MG63 (cell line): ENCODE results near the gene NCOA7. TPM values are rescaled to one million over a fixed set of nuclear protein-coding genes. Genes with fewer than 3 reads are reported as not detected.
A peak's percentile ranks its signal among the peaks of the same experiment; 100 is the strongest.

ENCODE experiments used
- DNase-seq: peaks from one replicate; pipeline ENCODE4 v3.0.0-alpha.2; 2020
- H3K27me3 ChIP-seq: fragments of 250-450 bp; sonication (Bioruptor Pico); 2 replicates; pipeline ENCODE4 v1.5.1; 2020; ENCODE audit warnings: mild to moderate bottlenecking, moderate library complexity
- H3K36me3 ChIP-seq: fragments of 250-450 bp; sonication (Bioruptor Pico); 2 replicates; pipeline ENCODE4 v1.5.1; 2020; ENCODE audit warnings: mild to moderate bottlenecking, moderate library complexity
- H3K4me3 ChIP-seq: fragments of 250-450 bp; sonication (Bioruptor Pico); 2 replicates; pipeline ENCODE4 v1.5.1; 2020; ENCODE audit warnings: mild to moderate bottlenecking, moderate library complexity
- H3K9me3 ChIP-seq: fragments of 250-450 bp; sonication (Bioruptor Pico); 2 replicates; pipeline ENCODE4 v1.5.1; 2020; ENCODE audit warnings: mild to moderate bottlenecking, moderate library complexity
- total RNA-seq: library from RNA; depleted of rRNA; stranded (reverse); fragments of >200 nt; shearing (Covaris generic); gene quantifications from 2 replicates; pipeline ENCODE4 v1.2.3, GENCODE V29; 2014; ENCODE audit warnings: low replicate concordance

The NCOA7 gene
- total RNA-seq, 1 experiment from 2014 or later: 6.7 TPM

DNA sequence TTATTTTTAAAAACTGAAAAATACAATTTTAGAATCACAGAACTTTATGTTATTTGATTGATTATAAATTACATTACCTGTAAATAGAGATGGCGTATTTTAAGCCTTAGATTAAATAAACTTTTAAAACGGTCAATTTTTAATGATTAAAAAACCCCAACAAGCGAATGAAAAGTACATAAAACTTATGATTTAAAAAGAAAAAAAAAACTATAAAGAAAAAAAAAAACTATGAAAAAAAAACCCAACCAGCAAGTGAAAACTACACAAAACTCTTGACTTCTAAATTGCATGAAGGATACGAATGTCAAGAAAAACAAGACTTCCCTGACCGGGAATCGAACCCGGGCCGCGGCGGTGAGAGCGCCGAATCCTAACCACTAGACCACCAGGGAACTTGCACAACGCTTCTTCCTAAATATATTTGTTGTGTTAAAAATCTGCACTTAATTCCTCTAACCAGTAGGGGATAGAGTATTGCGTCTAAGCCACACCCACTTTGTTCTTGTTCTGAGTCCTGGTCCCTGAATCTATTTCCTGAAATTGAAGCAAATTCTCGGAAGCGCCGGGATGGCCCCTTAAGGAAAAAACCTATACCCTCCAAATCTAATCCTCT, 10.7 kb upstream of the NCOA7 start:
- Histone ChIP-seq H3K4me3 (peak overlapping the region; percentile 67), H3K36me3 (no peaks in the 10 kb centered on the region), H3K27me3 (no peaks in the 10 kb centered on the region), H3K9me3 (no peaks in the 10 kb centered on the region)
- DNase-seq: peak; percentile 57

GRCh38 chr6:125780540-125781313, 10.0 kb upstream of the NCOA7 start:
- peak; percentile 50 for DNase-seq
- peak overlapping the region; percentile 67 for H3K4me3 ChIP-seq
- H3K36me3 ChIP-seq: no peaks in the 10 kb centered on the region
- no peaks in the 10 kb centered on the region for H3K27me3 ChIP-seq
- no peaks in the 10 kb centered on the region for H3K9me3 ChIP-seq

DNA sequence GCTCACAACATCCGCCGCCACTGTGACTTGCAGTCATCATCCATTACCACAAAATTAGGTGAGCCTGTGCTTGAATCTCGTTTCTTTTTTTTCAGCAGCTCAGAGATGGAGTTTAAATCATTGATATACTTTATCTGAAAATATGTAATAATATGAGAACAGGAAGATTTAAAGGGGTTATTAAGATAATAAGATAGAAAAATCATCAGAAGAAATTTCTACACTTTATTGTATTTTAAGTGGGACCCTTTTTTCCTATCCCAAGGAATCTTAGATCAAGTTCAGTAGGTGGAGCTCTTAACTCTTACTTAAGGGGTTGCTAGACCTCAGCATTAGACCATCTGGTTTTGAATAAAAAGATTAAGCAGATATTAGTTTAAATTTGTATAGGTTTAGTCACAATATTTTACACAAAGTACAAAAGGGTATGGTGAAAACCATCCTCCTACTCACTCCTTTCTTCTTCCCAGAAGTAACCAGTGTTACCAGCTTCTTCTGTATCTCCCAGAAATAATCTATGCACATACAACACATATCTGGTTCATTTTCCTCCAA, 9.4 kb upstream of the NCOA7 start:
- no peaks in the 10 kb centered on the region for H3K36me3 ChIP-seq
- no peaks in the 10 kb centered on the region for H3K9me3 ChIP-seq
- peak; percentile 24 for DNase-seq
- no peaks in the 10 kb centered on the region for H3K27me3 ChIP-seq
- peak overlapping the region; percentile 67 for H3K4me3 ChIP-seq

DNA sequence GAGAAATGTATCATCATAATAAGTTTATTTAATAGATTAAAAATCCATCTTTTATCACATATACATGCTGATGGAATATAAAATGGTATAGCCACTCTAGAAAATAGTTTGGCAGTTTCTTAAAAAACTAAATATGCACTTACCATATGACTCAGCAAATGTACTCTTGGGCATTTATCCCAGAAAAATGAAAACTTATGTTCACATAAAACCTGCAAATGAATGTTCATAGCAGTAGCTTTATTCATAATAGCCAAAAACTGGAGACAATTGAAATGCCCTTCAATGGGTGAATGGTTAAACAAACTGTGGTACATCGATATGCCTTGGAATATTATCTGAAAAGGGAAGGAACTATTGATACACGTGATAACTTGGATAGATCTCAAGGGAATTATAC, 6.4 kb upstream of the NCOA7 start:
- no peaks in the 10 kb centered on the region for H3K36me3 ChIP-seq
- DNase-seq: no peak
- no peaks in the 10 kb centered on the region for H3K9me3 ChIP-seq
- H3K4me3 ChIP-seq: no peak overlapping the region
- H3K27me3 ChIP-seq: no peaks in the 10 kb centered on the region

DNA sequence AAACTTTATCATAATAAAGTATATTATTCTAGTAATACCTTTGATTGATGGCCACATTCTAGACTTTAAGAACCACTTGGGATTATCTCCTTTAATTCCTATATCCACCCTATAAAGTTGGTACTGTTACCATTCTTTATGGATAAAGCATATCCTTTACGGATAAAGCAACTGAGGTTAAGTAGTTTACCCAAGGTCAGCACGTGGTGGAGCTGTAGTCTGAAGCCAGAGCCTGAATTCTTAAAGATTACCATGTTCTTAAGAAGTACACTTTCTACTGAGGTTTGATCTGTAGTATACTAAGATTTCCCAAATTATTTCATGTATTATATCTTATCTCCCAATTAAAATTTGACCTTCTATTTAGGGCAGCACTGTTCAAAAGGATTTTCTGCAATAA, 3.0 kb upstream of the NCOA7 start:
- H3K27me3 ChIP-seq: no peaks in the 10 kb centered on the region
- DNase-seq: no peak
- H3K9me3 ChIP-seq: no peaks in the 10 kb centered on the region
- H3K36me3 ChIP-seq: no peaks in the 10 kb centered on the region
- H3K4me3 ChIP-seq: no peak overlapping the region

GRCh38 chr6:125789167-125789566, 1.6 kb upstream of the NCOA7 start:
- Histone ChIP-seq H3K27me3 (no peaks in the 10 kb centered on the region), H3K36me3 (no peaks in the 10 kb centered on the region), H3K4me3 (no peak overlapping the region), H3K9me3 (no peaks in the 10 kb centered on the region)
- DNase-seq: no peak

GRCh38 chr6:125789576-125790357, 993 bp upstream of the NCOA7 start:
- Histone ChIP-seq H3K9me3 (no peaks in the 10 kb centered on the region), H3K4me3 (peak overlapping the region; percentile 79), H3K27me3 (no peaks in the 10 kb centered on the region), H3K36me3 (no peaks in the 10 kb centered on the region)
- peak; percentile 22 for DNase-seq

- peak; percentile 47 for DNase-seq
- H3K36me3 ChIP-seq: no peaks in the 10 kb centered on the region
- H3K27me3 ChIP-seq: no peaks in the 10 kb centered on the region
- H3K4me3 ChIP-seq: peak overlapping the region; percentile 79
- no peaks in the 10 kb centered on the region for H3K9me3 ChIP-seq
Observed at GRCh38 chr6:125791151-125791819, 525 bp downstream of the NCOA7 start.

- no peak for DNase-seq
- Histone ChIP-seq H3K4me3 (peak overlapping the region; percentile 79), H3K27me3 (no peaks in the 10 kb centered on the region), H3K36me3 (no peaks in the 10 kb centered on the region), H3K9me3 (no peaks in the 10 kb centered on the region)
Observed at GRCh38 chr6:125791820-125792165, 1.0 kb downstream of the NCOA7 start.

DNA sequence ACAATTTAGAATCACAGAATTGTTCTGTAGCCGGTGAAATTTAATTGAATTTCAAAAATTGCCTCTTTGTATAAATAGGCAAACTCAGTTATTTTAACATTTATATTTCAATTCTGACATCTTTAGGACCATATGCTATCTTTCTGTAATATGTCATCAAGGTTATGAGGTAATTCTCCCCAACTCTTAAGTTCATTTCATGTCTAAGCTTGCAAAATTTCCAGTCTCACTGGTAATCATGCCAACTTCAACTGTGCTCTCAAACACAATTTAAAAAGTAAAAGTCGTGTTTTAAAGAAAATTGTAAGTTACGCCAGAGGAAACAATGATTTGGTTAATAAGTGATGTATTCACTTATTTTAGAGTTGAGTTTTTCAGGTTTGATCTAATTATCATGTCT, 1.4 kb downstream of the NCOA7 start:
- no peaks in the 10 kb centered on the region for H3K27me3 ChIP-seq
- no peak for DNase-seq
- H3K9me3 ChIP-seq: no peaks in the 10 kb centered on the region
- H3K4me3 ChIP-seq: no peak overlapping the region
- H3K36me3 ChIP-seq: no peaks in the 10 kb centered on the region

- no peaks in the 10 kb centered on the region for H3K27me3 ChIP-seq
- H3K36me3 ChIP-seq: no peaks in the 10 kb centered on the region
- no peak for DNase-seq
- no peak overlapping the region for H3K4me3 ChIP-seq
- H3K9me3 ChIP-seq: no peaks in the 10 kb centered on the region
Observed at GRCh38 chr6:125792680-125793079, 1.9 kb downstream of the NCOA7 start.

- Histone ChIP-seq H3K27me3 (no peaks in the 10 kb centered on the region), H3K36me3 (no peaks in the 10 kb centered on the region), H3K4me3 (no peak overlapping the region), H3K9me3 (no peaks in the 10 kb centered on the region)
- no peak for DNase-seq
Observed at GRCh38 chr6:125793280-125793679, 2.5 kb downstream of the NCOA7 start.

GRCh38 chr6:125793863-125794262, 3.1 kb downstream of the NCOA7 start:
- Histone ChIP-seq H3K4me3 (no peak overlapping the region), H3K27me3 (no peaks in the 10 kb centered on the region), H3K9me3 (no peaks in the 10 kb centered on the region), H3K36me3 (no peaks in the 10 kb centered on the region)
- no peak for DNase-seq

DNA sequence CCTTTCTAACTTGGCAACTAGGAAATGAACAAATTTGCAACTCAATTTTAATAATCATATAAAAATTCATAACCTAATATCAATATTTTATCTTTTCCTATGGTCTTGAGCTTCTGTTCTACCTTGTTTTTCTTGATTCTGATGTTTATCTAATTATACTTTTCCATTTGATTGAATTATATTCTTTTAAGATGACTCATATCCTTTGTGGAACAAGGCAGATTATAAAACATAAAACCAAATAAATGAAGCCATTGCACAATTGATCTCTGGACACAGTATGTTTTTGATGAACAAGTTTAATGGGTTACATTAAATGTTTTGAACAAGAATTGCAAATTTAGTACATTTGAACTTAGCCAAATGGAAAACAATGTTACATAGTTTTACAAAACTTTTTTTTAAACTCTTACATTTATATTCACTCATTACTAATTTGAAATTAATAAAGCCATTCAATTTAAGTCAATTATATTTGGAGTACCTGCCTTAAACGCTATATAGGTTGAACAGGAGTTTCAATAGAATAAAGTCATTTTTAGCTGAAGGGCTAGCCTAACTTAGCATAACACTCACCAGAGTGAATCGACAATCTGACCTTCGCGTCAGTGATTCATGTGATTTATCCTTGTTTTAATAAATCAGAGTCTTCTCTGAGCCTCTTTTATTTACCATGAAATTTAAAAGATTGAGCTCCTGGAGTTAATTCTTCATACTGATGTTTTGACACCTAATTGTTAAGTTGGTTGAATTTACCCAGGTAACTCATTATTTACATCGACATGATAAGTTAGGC, 3.8 kb downstream of the NCOA7 start:
- no peaks in the 10 kb centered on the region for H3K9me3 ChIP-seq
- no peak for DNase-seq
- H3K27me3 ChIP-seq: no peaks in the 10 kb centered on the region
- H3K4me3 ChIP-seq: no peak overlapping the region
- no peaks in the 10 kb centered on the region for H3K36me3 ChIP-seq

DNA sequence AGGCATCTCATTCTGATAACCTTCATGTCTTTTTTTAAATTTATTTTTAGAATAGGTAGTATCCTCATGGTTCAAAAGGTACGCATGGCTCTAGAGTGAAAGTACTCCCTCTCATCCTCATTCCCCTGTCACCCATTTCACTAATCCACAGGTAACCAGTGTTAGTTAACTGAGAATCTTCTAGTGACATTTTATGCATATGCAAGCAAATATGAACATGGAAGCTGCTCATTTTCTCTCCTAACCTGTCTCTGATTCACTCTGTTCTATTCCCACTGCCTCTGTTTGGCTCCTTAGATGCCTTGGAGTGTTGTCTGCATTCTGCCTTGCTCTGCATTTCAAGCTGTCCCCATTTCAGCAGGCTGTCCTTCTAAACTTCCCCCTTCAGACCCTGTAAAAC, 4.5 kb downstream of the NCOA7 start:
- no peak for DNase-seq
- H3K27me3 ChIP-seq: no peaks in the 10 kb centered on the region
- no peaks in the 10 kb centered on the region for H3K36me3 ChIP-seq
- no peak overlapping the region for H3K4me3 ChIP-seq
- no peaks in the 10 kb centered on the region for H3K9me3 ChIP-seq
